PFSK-1 (cell line): ENCODE results near the gene NSMCE1.

Experiments used
- FOXP2 ChIP-seq: optimal IDR thresholded peaks from 2 replicates; pipeline ENCODE3; 2011; ENCODE audit warnings: borderline replicate concordance, control low read depth, inconsistent platforms; ENCODE audit not compliant: insufficient read depth; ENCODE audit errors: extremely low read length, extremely low read depth
- POLR2AphosphoS5 ChIP-seq: IDR thresholded peaks from 2 replicates; pipeline ENCODE4 v1.6.1; 2012; ENCODE audit warnings: low read depth, mild to moderate bottlenecking, control low read depth, low read length, moderate library complexity
- REST ChIP-seq, 2 experiments: IDR thresholded peaks; 2 replicates each; pipeline versions ENCODE4 v1.6.1 to v1.8.0; 2011 to 2012; ENCODE audit warnings: low read depth in 2 of 2, low read length in 2 of 2, control low read depth in 1 of 2, inconsistent platforms in 1 of 2, mild to moderate bottlenecking in 1 of 2, moderate library complexity in 1 of 2; ENCODE audit not compliant: insufficient read depth in 1 of 2
- SIN3A ChIP-seq: IDR thresholded peaks from 2 replicates; pipeline ENCODE4 v1.6.1; 2012; ENCODE audit warnings: mild to moderate bottlenecking, low read length, moderate library complexity, borderline replicate concordance; ENCODE audit not compliant: insufficient read depth
- TAF1 ChIP-seq: IDR thresholded peaks from 2 replicates; pipeline ENCODE4 v1.6.1; 2012; ENCODE audit warnings: low read length, control low read depth, borderline replicate concordance; ENCODE audit not compliant: insufficient read depth

NSMCE1 gene

GRCh38 chr16:27199235-27199586, 69.4 kb downstream of the NSMCE1 start:
- no peak for TF ChIP-seq POLR2AphosphoS5
- TF ChIP-seq SIN3A, result no peak
- no peak for TF ChIP-seq FOXP2
- no peak for TF ChIP-seq TAF1
- TF ChIP-seq REST (IDR thresholded peaks at IDR 0.05; ENCODE audit: insufficient read depth in 1 of 2, low read depth in 2 of 2, low read length in 2 of 2), result no peak

- TF ChIP-seq REST (IDR thresholded peaks at IDR 0.05; ENCODE audit: insufficient read depth in 1 of 2, low read depth in 2 of 2, low read length in 2 of 2) (no peak), TAF1 (no peak), SIN3A (no peak), POLR2AphosphoS5 (no peak), FOXP2 (no peak)
Observed at GRCh38 chr16:27198451-27199234, 69.9 kb downstream of the NSMCE1 start.

- TF ChIP-seq SIN3A (no peak), FOXP2 (no peak), TAF1 (no peak), POLR2AphosphoS5 (no peak), REST (IDR thresholded peaks at IDR 0.05; ENCODE audit: insufficient read depth in 1 of 2, low read depth in 2 of 2, low read length in 2 of 2) (no peak)
Observed at GRCh38 chr16:27197004-27197403, 71.6 kb downstream of the NSMCE1 start.

- TF ChIP-seq TAF1 (no peak), REST (IDR thresholded peaks at IDR 0.05; ENCODE audit: insufficient read depth in 1 of 2, low read depth in 2 of 2, low read length in 2 of 2) (no peak), SIN3A (no peak), POLR2AphosphoS5 (no peak), FOXP2 (no peak)
Observed at GRCh38 chr16:27195941-27196595, 72.5 kb downstream of the NSMCE1 start.
